Heart right ventricle (tissue), 16 donors: ENCODE data around the gene FGF18. TPM values are rescaled to one million over a fixed set of nuclear protein-coding genes. Genes with fewer than 3 reads are reported as not detected.

Source experiments
- ATAC-seq, 8 donors: fragments of 200-7000 bp; cut with Tn5 transposase; one replicate each; pipeline ENCODE4 v1.9.1; 2020; ENCODE audit warnings: mild to moderate bottlenecking in 8 of 8, moderate library complexity in 8 of 8, moderate number of reproducible peaks in 1 of 8
- DNase-seq, 2 donors: peaks; one replicate each; pipeline ENCODE4 v3.0.0-alpha.2; 2020
- H3K27ac ChIP-seq, 10 donors: fragments of 200-600 bp; sonication (generic) in 2 of 10; one replicate each; pipeline versions ENCODE4 v1.5.0 to v1.8.0; 2020 to 2022; ENCODE audit warnings: mild to moderate bottlenecking in 3 of 10
- H3K27me3 ChIP-seq, 7 donors: fragments of 200-600 bp; one replicate each; pipeline ENCODE4 v1.8.0; 2021 to 2022; ENCODE audit warnings: mild to moderate bottlenecking in 2 of 7
- H3K36me3 ChIP-seq, 9 donors: fragments of 200-600 bp; sonication (generic) in 1 of 9; one replicate each; pipeline versions ENCODE4 v1.5.0 to v1.8.0; 2020 to 2022; ENCODE audit warnings: mild to moderate bottlenecking in 2 of 9
- H3K4me1 ChIP-seq, 9 donors: fragments of 200-600 bp; sonication (generic) in 1 of 9; one replicate each; pipeline versions ENCODE4 v1.5.0 to v1.8.0; 2020 to 2022; ENCODE audit warnings: mild to moderate bottlenecking in 4 of 9
- H3K4me3 ChIP-seq, 10 donors: fragments of 200-600 bp; sonication (generic) in 2 of 10; one replicate each; pipeline versions ENCODE4 v1.5.0 to v1.8.0; 2020 to 2022; ENCODE audit warnings: mild to moderate bottlenecking in 7 of 10, moderate library complexity in 2 of 10
- H3K9me3 ChIP-seq, 11 donors: fragments of 200-600 bp in 10 of 11; sonication (generic) in 2 of 11; one replicate each; pipeline versions ENCODE4 v1.5.0 to v1.8.0; 2013 to 2022; ENCODE audit warnings: mild to moderate bottlenecking in 2 of 11, control low read depth in 1 of 11, moderate library complexity in 1 of 11
- WGBS, 2 donors: extraction: QIAGEN DNeasy Blood & Tissue Kit; methylation state at CpG; one replicate each; pipeline ENCODE4 v1.1.7; 2013; ENCODE audit warnings: inconsistent platforms in 1 of 2; 5-methylcytosine and 5-hydroxymethylcytosine counted together
- intact Hi-C, 10 donors: fragments of 100-400 bp; cut with DNase I; formaldehyde crosslinking; loops; one replicate each; pipeline versions ENCODE4 v1.11.1 to v1.14.2; 2022
- polyA plus RNA-seq, 2 donors: library from polyadenylated mRNA; stranded (reverse); fragments of 200-250 nt; gene quantifications; one replicate each; pipeline ENCODE4 v1.2.3, GENCODE V29; 2013
- total RNA-seq, 10 donors: library from RNA; stranded (reverse); fragmentation: NEBNext Ultra II Directional in 3 of 10; extraction: Animal tissue kit (Norgen Biotek cat#: 25700) in 3 of 10; gene quantifications; one replicate each; pipeline versions ENCODE4 v1.2.1 to v1.2.4, GENCODE V29; 2021 to 2023
- TF ChIP-seq, protein P1 (sequence below), 9 donors: fragments of 200-600 bp; sonication (generic) in 2 of 9; IDR thresholded peaks; one replicate each; pipeline versions ENCODE4 v1.5.0 to v1.8.0; 2021 to 2022; ENCODE audit warnings: antibody characterized with exemption in 9 of 9, mild to moderate bottlenecking in 5 of 9, moderate library complexity in 1 of 9
- donor health status: Arrhythmogenic right ventricular cardiomyopathy.
- donor health status: ischemic (EF 13 %, LVEDD 7.1; RV severe dilation, severe dysfunction).
- donor health status: healthy with polysubstance abuse.
- donor health status: DM: no; HTN: yes; CAD: no.
- donor health status: DM: no; HTN: no; CAD: no.
- donor health status: ischemic (EF 25% LVEDD 6.9; RV normal size, moderate dysfunction).
- donor health status: ischemic (EF 25% LVEDD 5.7; RV mildly dilated, moderate dysfunction).
- donor health status: healthy.
- donor health status: DM: yes; HTN: yes; CAD: no.
- donor health status: Ischemic cardiomyopathy.
- donor health status: ischemic (EF 35%, LVEDD 5.7; RV mildly dilated, moderate dysfunction).
- donor health status: nonischemic (EF 11% LVEDD 7.7; RV severe dilation, severe dysfunction).
- donor health status: DM: yes; HTN: yes; CAD: no.
- donor health status: PGD.
- donor health status: ischemic (EF 29% LVEDD 5.4; RV normal size, mild dysfunction).
- donor health status: nonischemic (EF 23%, LVEDD 6.1; RV moderate dilation, normal function).

FGF18 gene
- total and polyA plus RNA-seq, 12 donors, result 1.7 to 39.2 (median 13.7) TPM

GRCh38 chr5:171457208-171457981 lies 37.9 kb downstream of the FGF18 start:
- H3K9me3 ChIP-seq, result no peaks in the 10 kb centered on the region
- H3K4me1 ChIP-seq, result peaks cover 0 to 15% (median 0%) of the 10 kb centered on the region in 9 donors
- H3K36me3 ChIP-seq, result peaks cover 0 to 13% (median 0%) of the 10 kb centered on the region in 9 donors
- DNase-seq (no peak), ATAC-seq (no peak)
- 91 to 94% methylated on average over 25 of the region's 25 CpGs for WGBS, 2 donors
- no peak overlapping the region for H3K4me3 ChIP-seq
- intact Hi-C loops, result no loop called here
- H3K27me3 ChIP-seq, result no peaks in the 10 kb centered on the region
- TF ChIP-seq, protein P1, sequence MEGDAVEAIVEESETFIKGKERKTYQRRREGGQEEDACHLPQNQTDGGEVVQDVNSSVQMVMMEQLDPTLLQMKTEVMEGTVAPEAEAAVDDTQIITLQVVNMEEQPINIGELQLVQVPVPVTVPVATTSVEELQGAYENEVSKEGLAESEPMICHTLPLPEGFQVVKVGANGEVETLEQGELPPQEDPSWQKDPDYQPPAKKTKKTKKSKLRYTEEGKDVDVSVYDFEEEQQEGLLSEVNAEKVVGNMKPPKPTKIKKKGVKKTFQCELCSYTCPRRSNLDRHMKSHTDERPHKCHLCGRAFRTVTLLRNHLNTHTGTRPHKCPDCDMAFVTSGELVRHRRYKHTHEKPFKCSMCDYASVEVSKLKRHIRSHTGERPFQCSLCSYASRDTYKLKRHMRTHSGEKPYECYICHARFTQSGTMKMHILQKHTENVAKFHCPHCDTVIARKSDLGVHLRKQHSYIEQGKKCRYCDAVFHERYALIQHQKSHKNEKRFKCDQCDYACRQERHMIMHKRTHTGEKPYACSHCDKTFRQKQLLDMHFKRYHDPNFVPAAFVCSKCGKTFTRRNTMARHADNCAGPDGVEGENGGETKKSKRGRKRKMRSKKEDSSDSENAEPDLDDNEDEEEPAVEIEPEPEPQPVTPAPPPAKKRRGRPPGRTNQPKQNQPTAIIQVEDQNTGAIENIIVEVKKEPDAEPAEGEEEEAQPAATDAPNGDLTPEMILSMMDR (IDR thresholded peaks at IDR 0.05), result no peak
- H3K27ac ChIP-seq, result no peak overlapping the region

DNA sequence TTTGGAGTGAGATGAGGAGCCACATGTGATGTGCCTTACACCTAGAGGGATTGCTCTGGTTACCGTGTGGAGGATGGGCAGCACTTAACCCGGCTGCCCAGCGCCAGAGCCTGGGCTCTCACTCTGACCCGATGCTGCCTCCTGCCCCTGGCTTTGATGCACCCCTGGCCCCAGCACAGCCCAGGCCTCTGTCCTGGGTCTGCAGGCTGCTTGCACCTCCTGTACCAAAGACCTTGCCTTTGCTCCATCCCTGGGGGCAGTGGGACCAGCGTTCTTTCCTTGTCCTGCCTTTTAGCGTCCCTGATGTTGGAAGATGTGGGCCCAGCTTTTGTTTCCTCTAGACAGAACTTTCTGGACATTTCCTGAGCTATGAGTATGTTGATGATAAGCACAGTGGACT lies 40.4 kb downstream of the FGF18 start:
- H3K4me1 ChIP-seq, result peaks cover 0 to 2% (median 0%) of the 10 kb centered on the region in 9 donors
- no peak overlapping the region for H3K27ac ChIP-seq
- DNase-seq, result no peak
- ATAC-seq, result peak in 1 of 8 donors; percentile 22
- peaks cover 0 to 13% (median 0%) of the 10 kb centered on the region in 9 donors for H3K36me3 ChIP-seq
- intact Hi-C loops, result no loop called here
- no peaks in the 10 kb centered on the region for H3K9me3 ChIP-seq
- no peak overlapping the region for H3K4me3 ChIP-seq
- TF ChIP-seq, protein P1 (IDR thresholded peaks at IDR 0.05), result no peak
- no peaks in the 10 kb centered on the region for H3K27me3 ChIP-seq
- WGBS, 2 donors, result 76 to 79% methylated on average over 6 of the region's 6 CpGs

DNA sequence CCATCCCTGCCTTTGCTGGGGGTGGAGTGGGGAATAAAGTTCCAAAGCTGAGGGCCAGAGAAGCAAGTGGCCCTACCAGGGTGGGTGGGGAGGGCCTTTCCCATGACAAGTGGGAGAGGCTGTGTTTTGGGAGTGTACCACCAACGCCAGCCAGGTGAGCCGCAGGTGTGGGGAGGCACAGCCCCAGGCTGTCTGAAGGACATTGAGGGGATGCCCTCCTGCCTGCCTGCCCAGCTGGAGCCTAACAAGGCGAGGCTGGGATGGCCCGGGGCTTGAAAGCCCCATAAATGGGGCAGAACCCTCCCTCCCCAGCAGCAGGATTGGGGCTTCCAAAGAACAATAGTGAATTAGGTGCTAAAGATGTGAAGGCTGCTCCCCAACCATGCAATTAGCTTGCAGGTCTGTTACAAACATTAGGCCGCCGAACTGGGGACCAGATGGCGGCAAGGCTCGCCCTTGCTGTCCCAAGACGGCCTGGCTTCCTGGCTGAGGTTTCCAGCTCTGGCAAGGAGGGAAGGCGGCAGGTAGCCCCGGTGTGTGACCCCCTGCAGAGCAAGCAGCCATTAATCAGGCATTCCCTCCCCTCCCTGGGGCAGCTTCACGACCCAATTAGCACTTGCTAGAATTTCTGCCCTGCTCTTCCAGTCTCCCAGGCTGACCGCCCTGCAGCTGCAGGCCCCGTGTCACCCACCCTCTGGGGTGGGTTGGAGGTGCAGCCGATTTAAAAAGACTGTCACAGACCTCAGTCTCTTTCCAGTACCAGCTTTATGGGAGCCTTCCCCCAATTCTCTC lies 42.9 kb downstream of the FGF18 start:
- intact Hi-C loops, result no loop called here
- H3K9me3 ChIP-seq, result no peaks in the 10 kb centered on the region
- TF ChIP-seq, protein P1 (IDR thresholded peaks at IDR 0.05), result no peak
- peaks cover 0 to 3% (median 0%) of the 10 kb centered on the region in 9 donors for H3K36me3 ChIP-seq
- no peak overlapping the region for H3K4me3 ChIP-seq
- 77 to 81% methylated on average over 15 of the region's 15 CpGs for WGBS, 2 donors
- DNase-seq (no peak), ATAC-seq (no peak)
- H3K27ac ChIP-seq, result no peak overlapping the region
- H3K4me1 ChIP-seq, result no peaks in the 10 kb centered on the region
- no peaks in the 10 kb centered on the region for H3K27me3 ChIP-seq

GRCh38 chr5:171462928-171463861 lies 43.7 kb downstream of the FGF18 start:
- WGBS, 2 donors, result 82 to 90% methylated on average over 11 of the region's 11 CpGs
- no peaks in the 10 kb centered on the region for H3K4me1 ChIP-seq
- ATAC-seq (no peak), DNase-seq (no peak)
- H3K36me3 ChIP-seq, result no peaks in the 10 kb centered on the region
- H3K9me3 ChIP-seq, result no peaks in the 10 kb centered on the region
- intact Hi-C loops, result no loop called here
- H3K4me3 ChIP-seq, result no peak overlapping the region
- TF ChIP-seq, protein P1 (IDR thresholded peaks at IDR 0.05), result no peak
- H3K27ac ChIP-seq, result no peak overlapping the region
- H3K27me3 ChIP-seq, result no peaks in the 10 kb centered on the region
